HG03175 (cell line): Measurements from ENCODE around the gene EMP2.
"Not testable (repeated sequence)": the region's sequence is repeated elsewhere in the genome, so short reads cannot be mapped to it uniquely, and the experiment has no call there.

ENCODE experiments used
- ATAC-seq: cut with Tn5 transposase; IDR thresholded peaks from one replicate; pipeline ENCODE4 v1.9.1; 2021; ENCODE audit warnings: mild to moderate bottlenecking, moderate library complexity; ENCODE audit not compliant: unreplicated experiment

EMP2 gene

DNA sequence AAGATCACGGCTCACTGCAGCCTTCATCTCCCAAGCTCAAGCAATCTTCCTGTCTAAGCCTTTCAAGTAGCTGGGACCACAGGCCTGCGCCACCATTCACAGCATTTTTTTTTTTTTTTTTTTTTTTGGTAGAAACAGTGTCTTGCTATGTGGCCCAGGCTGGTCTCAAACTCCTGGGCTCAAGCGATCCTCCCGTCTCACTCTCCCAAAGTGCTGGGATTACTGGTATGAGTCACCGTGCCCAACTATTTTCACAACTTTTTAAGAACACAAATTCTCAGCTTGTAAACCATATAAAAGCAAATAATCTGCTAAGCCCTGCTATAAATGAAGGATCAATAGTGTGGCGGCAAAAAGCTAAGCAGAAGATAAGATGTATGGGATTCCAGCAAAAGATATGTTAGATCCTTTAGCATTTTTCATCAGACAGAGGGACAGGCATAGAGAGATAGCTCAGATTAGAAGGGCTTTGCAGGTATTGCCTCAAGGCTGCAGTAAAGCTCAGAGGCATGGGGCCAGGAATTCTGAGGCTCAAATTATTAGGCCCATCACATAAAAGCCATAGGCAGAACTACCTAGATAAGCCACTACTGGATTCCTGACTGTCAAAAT, 55.1 kb downstream of the EMP2 start:
- ATAC-seq, result no peak

DNA sequence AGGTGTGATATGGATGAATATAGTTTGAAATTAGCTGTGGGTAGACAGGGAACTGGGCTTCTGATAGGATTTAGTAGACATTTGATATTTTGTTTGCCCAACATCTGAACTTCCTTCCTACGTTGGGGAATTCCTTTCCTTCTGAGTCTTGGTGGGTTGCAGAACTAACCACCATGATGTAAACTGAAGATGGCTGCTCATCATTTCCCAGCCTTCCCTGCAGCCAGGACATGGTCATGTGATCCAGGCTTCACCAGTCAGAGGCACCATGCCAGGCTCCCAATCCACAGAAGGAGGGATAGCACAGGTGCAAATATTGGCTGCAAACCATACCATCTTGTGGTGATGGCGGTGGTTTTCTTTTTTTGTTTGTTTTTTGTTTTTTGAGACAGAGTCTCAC, 57.4 kb downstream of the EMP2 start:
- ATAC-seq, result no peak

DNA sequence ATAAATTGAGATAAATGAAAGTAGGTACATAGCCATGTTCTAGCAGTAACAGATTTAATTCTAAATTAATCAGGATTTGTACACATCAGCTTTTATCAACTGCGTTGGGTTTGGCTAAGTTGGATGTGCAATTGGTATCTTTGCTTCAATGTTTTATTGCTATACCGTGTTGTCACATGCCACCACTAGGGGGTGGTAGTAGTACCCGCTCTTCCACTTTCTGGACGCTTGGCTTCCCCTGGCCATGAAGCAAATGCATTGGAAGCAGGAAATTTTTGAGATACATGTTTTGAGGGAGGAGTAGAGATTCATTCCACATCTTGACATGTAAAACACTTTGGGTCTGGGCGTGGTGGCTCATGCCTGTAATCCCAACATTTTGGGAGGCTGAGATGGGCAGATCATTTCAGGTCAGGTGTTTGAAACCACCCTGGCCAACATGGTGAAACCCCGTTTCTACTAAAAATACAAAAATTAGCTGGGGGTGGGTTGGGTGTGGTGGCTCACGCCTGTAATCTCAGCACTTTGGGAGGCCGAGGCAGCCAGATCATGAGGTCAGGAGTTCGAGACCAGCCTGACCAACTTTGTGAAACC, 58.6 kb downstream of the EMP2 start:
- no peak for ATAC-seq

DNA sequence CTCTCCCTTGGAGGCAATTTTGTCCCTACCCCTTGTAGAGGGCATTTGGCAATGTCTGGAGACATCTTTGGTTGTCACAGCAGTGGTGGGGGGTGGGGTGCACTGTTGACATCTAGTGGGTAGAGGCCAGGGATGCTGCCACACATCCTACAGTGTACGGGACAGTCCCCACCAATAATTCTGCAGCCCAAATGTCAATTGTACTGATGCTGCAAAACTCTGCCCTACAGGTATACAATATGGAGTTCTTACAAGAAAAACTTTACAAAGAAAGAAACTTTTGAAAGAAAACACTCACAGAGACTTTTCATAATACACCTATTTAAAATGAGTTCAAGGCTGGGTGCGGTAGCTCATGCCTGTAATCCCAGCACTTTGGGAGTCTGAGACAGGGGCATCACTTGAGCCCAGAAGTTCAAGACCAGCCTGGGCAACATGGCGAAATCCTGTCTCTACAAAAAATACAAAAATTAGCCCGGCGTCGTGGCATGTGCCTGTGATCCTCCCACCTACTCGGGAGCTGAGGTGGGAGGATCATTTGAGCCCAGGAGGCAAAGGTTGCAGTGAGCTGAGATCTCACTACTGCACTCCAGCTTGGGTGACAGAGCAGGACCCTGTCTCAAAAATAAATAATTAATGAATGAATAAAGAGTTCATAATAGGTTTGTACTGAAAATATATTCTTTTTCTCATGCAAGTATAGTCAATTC, 59.4 kb downstream of the EMP2 start:
- ATAC-seq, result no peak

DNA sequence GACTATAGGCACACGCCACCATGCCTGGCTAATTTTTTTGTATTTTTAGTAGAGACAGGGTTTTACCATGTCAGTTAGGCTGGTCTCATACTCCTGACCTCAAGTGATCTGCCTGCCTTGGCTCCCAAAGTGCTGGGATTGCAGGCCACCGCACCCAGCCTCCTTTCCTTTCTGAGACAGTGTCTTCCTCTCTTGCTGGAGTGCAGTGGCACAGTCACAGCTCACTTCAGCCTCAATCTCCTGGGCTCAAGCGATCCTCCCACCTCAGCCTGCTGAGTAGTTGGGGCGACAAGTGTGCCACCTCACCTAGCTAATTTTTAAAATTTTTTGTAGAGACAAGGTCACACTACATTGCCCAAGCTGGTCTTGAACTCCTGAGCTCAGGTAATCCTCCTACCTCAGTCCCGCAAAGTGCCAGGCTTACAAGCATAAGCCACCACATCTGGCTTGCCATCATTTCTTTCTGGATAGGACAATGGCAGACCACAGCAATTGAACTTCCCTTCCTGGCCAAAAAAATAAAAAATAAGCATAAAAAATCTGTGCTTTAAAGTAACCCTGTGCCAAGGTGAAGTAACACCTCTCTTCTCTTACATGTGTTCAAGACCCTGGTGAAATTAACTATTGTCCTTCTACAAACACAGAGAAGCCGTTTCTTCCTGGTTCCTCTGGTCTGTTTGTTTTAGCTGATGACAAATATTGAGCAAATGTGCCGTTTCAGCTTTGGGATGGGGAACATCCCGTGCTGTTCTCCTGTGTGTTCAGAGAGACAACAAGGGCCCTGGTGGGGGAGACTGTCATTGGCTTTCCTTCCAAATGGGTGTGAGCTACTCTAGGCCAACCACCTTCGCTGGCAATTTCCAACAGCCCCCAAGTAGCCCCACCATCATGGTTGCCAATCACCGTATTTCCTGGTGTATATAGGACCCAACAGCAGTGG, 60.2 kb downstream of the EMP2 start:
- ATAC-seq, result no peak

DNA sequence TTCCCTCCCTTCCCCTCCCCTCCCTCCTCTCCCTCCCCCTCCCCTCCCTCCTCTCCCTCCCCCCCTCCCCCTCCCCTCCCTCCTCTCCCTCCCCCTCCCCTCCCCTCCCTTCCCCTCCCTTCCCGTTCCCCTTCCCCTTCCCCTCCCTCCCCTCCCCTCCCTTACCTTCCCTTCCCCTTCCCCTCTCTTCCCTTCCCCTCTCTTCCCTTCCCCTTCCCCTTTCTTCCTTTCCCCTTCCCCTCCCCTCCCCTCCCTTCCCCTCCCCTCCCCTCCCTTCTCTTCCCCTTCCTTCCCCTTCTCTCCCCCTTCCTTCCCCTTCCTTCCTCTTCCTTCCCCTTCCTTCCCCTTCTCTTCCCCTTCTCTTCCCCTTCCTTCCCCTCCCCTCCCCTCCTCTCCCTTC, 61.1 kb downstream of the EMP2 start:
- ATAC-seq, result no peak

DNA sequence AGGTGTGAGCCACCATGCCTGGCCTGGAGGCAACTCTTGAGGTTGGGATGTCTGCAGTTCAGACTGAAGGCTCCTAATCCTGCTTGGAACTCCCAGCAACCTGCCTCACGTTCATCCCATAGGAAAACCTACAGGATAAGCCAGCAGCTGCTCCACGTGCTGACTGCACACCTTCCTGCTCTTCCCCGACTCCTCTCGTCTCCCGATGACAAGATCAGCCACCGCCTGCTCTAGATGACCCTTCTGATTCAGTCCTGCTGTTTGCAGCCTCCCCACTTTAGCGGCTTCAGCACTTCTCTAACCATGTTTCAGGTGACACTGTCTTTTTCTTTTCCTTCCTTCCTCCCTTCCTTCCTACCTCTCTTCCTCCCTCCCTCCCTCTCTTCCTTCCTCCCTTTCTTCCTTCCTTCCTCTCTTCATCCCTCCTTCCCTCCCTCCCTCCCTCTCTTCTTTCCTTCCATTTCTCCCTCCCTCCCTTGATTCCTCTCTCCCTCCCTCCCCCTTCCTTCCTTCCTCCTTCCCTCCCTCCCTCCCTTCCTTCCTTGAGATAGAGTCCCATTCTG, 61.8 kb downstream of the EMP2 start:
- no peak for ATAC-seq

DNA sequence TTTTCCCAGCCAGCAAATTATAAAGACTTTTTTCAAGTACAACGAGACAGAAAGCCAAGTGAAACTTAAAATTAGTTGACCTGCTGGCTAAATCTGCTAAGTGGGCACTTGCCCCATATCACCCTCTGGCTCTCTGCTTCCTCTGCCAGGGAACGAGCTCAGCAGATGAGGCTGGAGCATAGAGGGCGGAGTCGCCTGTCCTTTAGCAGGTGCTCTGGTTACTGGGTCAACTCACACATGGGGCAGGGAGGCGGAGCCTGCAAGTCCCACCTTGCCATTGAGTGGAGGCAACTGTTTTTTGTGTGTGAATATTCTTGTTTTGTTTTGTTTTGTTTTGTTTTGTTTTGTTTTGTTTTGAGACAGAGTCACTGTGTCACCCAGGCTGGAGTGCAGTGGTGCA, 62.5 kb downstream of the EMP2 start:
- no peak for ATAC-seq

DNA sequence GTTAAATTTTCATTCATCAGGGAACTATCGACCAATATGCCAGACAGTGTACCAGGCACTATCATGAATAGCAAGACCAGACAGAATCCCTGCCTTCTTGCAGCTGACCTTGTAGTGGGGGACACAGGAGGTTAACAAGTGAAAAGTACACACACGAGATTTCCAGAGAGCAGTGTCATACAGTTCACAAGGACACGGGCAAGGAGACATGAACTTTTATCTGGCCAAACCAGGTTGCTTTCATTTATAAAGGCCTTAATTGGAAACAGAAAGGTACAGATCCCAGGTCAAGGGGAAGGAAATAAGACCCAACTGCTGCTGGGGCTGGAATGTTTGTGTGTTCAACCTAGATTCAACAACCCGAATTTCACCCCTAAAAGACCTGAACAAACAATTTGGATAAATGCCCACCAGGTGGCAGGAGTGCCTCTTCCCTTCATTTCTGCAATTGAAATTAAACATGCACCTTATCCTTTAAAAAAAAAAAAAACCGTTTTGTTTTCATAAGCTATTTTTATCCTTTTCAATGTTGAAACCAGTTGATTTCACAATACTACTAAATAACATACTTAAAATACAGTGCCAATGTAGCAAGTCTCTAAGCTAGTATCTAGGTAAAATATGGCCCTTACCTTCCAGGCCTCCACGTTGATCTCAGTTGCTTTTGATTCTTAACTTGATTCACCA, 65.9 kb downstream of the EMP2 start:
- ATAC-seq, result no peak

DNA sequence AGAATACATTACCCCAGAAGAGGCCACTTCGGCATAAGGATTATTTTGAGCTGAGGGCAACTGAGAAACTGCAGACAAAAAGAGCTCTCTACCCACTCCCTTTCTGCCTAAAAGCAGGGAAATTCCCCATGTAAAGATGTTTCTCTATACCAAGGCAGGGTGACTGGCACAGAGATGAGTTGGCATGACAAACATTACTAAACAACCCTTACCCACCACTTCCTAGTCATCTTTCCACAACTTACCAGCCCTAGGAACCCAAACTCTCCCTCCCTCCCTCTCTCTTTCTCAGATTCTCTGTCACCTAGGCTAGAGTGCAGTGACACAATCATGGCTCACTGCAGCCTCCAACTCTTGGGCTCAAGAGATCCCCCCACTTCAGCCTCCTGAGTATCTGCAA, 68.6 kb downstream of the EMP2 start:
- no peak for ATAC-seq

DNA sequence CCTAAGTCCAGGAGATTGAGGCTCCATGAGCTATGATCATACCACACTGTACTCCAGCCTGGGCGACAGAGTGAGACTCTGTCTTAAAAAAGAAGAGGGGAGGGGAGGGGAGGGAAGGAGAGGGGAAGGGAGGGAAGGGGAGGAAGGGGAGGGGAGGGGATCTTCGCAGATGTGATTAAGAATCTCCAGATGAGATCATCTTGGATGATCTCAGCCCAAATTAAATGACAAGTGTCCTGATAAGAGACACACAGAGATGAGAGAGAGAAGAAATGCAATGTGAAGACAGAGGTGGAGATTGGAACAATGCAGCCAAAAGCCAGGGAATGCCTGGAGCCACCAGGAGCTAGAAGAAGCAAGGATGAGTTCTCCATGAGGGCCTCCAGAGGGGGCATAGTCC, 70.1 kb downstream of the EMP2 start:
- ATAC-seq, result no peak

DNA sequence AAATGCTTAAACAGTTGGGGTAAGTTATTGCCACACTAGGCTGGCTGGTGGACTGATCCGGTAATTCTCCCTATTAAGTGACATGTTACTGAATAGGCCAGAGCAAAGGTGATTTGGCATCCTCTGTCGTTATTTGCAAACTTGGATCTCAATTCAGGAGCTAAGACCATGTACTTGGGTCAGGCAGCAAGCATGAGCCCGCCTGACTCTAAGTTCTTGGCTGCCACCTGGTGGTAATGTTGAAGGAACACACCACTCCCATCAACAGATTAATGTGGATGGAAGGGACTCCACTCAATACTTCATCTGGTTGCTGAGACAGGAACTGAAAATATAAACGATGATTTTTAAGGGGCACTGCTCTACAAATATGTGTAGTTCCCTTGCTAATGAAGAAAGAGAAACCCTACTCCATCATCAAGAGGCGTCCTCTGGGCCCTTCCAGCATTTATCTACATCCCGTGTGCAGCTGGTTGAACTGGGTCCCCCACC, 70.8 kb downstream of the EMP2 start:
- ATAC-seq, result peak; percentile 93

DNA sequence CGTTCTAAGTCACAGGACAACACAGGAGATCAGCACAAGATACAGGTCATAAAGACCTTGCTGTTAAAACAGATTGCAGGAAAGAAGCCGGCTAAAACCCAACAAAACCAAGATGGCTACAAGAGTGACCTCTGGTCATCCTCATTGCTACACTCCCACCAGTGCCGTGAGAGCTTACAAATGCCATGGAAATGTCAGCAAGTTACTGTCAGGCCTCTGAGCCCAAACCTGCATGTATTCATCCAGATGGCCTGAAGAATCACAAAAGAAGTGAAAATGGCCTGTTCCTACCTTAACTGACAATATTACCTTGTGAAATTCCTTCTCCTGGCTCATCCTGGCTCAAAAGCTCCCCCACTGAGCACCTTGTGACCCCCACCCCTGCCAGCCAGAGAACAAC, 75.1 kb downstream of the EMP2 start:
- not testable (repeated sequence) for ATAC-seq

DNA sequence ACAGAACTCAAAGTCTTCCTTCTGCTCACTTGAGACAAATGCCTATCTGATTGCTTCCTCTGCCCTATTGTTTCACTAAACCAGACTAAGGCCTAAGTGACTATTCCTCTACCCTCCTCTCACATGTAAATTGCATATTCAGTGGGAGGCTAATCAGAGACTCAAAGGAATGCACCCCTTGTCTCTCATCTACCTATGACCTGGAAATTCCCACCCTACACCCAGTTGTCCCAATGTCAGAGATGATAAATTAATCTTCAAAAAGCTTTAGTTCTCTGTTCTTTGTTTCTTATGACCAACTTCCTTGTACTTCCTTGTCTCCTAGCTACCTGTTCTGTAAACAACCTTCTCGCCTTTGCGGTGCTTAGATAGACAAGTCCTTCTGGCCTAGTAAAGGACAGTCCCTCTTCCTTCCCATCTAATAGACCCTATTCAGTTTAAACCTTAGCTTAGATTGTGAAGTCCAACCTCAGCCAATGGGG, 76.0 kb downstream of the EMP2 start:
- no peak for ATAC-seq

DNA sequence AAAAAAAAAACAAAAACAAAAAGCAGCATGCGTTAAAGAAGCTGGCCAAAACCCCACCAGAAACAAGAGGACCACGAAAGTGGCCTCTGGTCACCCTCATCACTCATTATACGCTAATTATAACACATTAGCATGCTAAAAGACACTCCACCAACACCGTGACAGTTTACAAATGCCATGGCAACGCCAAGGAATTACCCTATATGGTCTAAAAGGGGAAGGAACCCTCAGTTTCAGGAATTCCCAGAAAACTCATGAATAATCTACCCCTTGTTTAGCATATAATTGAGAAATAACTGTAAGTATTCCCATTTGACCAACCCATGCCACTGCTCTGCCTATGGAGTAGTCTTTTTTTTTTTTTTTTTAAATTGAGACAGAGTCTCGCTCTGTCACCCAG, 77.6 kb downstream of the EMP2 start:
- ATAC-seq, result no peak

DNA sequence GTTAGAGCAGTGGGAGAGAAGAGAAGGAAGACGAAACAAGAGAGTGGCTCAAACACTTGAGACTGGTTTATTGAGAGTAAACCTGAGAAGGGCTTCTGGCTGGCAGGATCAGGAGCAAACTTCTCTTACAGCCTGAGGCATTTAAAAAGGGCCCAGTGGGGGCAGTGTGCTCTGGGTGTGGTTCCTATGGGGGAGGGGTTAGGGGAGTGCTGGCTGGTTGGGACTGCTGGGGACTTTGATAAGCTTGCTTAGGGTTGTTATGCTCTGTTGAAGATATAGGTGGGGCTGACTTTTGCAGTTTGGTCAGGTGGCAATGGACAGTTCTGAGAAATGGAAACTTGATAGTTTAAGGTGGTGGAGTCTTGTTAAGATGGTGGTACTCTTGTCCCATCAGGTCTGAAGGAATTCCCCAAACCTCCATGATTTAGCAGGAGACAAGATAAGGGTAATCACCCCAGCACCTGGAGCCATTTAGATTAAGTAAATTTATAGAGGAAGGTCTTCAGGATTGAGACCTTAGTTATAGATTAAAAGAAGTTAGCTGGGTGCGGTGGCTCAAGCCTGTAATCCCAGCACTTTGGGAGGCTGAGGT, 79.3 kb downstream of the EMP2 start:
- ATAC-seq, result no peak

DNA sequence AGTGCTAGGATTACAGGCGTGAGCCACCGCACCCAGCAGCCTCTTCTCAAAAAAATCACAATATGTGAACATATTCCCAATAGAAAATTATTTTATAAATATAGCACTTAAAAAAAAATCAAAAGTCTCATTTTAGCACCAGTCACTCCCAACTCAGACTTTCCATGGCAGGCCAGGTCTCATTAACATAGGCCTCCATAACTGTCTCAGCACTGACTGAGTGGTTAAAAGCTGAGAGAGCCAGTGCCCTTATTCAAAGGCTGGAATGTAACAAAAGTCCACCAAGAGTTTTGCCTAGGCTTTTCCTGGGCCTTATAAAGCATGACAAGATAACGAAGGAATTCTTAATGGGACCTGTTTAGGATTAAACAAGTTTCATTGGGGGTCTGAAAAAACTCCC, 79.8 kb downstream of the EMP2 start:
- ATAC-seq, result no peak

DNA sequence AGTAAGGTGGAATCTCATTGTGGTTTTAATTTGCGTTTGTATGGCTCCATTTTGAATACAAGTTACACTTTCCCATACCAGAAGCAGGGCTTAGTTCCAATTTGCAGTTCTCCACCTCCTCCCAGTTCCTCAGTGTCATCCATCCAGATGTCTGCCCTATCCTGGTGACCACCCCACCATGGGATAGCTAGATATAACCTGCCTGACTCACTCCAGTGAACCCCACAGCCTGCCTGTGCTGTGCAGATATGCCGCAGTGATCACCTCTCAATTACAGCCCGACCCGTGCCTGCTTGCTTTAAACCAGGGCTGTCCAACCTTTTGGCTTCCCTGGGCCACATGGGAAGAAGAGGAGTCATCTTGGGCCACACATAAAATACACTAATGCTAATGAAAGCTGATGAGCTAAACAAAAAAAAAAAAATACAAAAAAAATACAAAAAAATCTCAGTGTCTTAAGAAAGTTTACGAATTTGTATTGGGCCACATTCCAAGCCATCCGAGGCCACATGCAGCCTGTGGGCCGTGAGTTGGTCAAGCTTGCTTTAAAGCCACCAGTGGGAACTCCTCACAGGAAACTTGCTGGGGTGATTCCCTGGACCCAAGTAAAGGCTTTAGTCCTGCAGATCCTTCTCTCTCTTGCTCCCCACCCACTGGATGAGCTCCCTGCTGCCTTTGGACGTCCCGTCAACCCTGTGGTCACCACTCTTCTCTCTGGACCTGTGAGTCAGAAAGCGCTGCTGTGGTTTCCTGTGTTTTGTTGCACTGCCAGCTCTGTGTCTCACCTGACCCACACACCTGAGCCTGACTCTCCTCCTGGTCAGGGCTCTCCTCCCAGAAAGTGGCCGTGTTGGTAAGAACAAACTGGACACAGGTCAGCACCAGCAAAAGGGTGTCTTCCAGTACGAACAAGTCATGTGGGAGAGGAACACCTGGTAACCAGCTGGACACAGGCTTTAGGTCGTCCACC, 83.0 kb downstream of the EMP2 start:
- no peak for ATAC-seq

DNA sequence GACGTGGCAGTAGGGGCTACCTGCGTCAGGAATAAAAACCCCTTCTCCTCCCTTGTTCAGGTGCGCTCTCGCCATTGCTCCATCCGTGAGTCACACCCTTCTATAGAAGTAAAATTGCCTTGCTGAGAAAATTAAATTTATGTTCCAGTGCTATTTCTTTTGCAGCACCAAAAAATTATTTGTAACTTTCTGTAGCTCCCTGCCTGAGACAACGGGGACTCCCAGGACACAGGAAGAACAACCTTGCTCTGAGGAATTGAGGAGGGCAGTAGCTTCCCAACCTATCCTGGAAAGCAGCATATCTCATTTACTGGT, 85.4 kb downstream of the EMP2 start:
- ATAC-seq, result no peak
